SK-N-DZ (cell line): ENCODE data around the gene IL33. TPM values are rescaled to one million over a fixed set of nuclear protein-coding genes. Genes with fewer than 3 reads are reported as not detected.
"Not testable (repeated sequence)": the region's sequence is repeated elsewhere in the genome, so short reads cannot be mapped to it uniquely, and the experiment has no call there.

Source experiments
- DNase-seq: peaks from one replicate; pipeline ENCODE4 v3.0.0-alpha.2; 2015; ENCODE audit warnings: low spot score
- polyA plus RNA-seq, 2 experiments: library from polyadenylated mRNA; depleted of rRNA; stranded (reverse); fragments of >200 nt; gene quantifications; 2 replicates each; pipeline ENCODE4 v1.2.3, GENCODE V29; 2014

IL33 gene
- not detected in 2 replicates for polyA plus RNA-seq (2014; cell fraction: cytosol; rRNA removed)
- not detected in 2 replicates for polyA plus RNA-seq (2014; cell fraction: nucleus; rRNA removed)

GRCh38 chr9:6215562-6215961, at the start of gene IL33:
IL33 (plus strand) TSS chr9:6215807; CDS start chr9:6241695, 25,888 bp downstream.
- DNase-seq: no peak

GRCh38 chr9:6171667-6172066, 43.9 kb upstream of the IL33 start:
- DNase-seq: no peak

- no peak for DNase-seq
Observed at GRCh38 chr9:6173914-6174313, 41.7 kb upstream of the IL33 start.

GRCh38 chr9:6182549-6183226, 32.9 kb upstream of the IL33 start:
- not testable (repeated sequence) for DNase-seq

GRCh38 chr9:6183227-6183551, 32.4 kb upstream of the IL33 start:
- DNase-seq: no peak

- no peak for DNase-seq
Observed at GRCh38 chr9:6183627-6184026, 32.0 kb upstream of the IL33 start.

- DNase-seq: no peak
Observed at GRCh38 chr9:6184749-6185645, 30.6 kb upstream of the IL33 start.

GRCh38 chr9:6186691-6187090, 28.9 kb upstream of the IL33 start:
- DNase-seq: no peak

GRCh38 chr9:6187272-6187671, 28.3 kb upstream of the IL33 start:
- no peak for DNase-seq

- DNase-seq: no peak
Observed at GRCh38 chr9:6188466-6188865, 27.1 kb upstream of the IL33 start.

GRCh38 chr9:6188906-6189305, 26.7 kb upstream of the IL33 start:
- no peak for DNase-seq

GRCh38 chr9:6194934-6195333, 20.7 kb upstream of the IL33 start:
- no peak for DNase-seq

- DNase-seq: no peak
Observed at GRCh38 chr9:6195714-6196360, 19.8 kb upstream of the IL33 start.

- DNase-seq: peak; percentile 1
Observed at GRCh38 chr9:6197330-6197729, 18.3 kb upstream of the IL33 start.

- DNase-seq: no peak
Observed at GRCh38 chr9:6198251-6198650, 17.4 kb upstream of the IL33 start.

- no peak for DNase-seq
Observed at GRCh38 chr9:6199596-6199995, 16.0 kb upstream of the IL33 start.

- DNase-seq: no peak
Observed at GRCh38 chr9:6200761-6201160, 14.8 kb upstream of the IL33 start.

GRCh38 chr9:6209966-6210365, 5.6 kb upstream of the IL33 start:
- DNase-seq: no peak

- DNase-seq: no peak
Observed at GRCh38 chr9:6212722-6213375, 2.8 kb upstream of the IL33 start.

- no peak for DNase-seq
Observed at GRCh38 chr9:6214434-6214833, 1.2 kb upstream of the IL33 start.

- DNase-seq: no peak
Observed at GRCh38 chr9:6214903-6215302, 704 bp upstream of the IL33 start.

GRCh38 chr9:6216002-6216401, 395 bp downstream of the IL33 start:
- no peak for DNase-seq
